Skeletal muscle tissue (tissue), 4 donors: ENCODE data around the gene MSL2. TPM values are rescaled to one million over a fixed set of nuclear protein-coding genes. Genes with fewer than 3 reads are reported as not detected.
"Not testable (repeated sequence)": the region's sequence is repeated elsewhere in the genome, so short reads cannot be mapped to it uniquely, and the experiment has no call there.

Experiments used
- H3K27ac ChIP-seq: one replicate; pipeline ENCODE4 v1.7.0; 2013; ENCODE audit warnings: mild to moderate bottlenecking, low read depth, low read length, inconsistent platforms
- H3K27me3 ChIP-seq, 3 donors: one replicate each; pipeline ENCODE4 v1.7.0; 2013; ENCODE audit warnings: low read length in 3 of 3; ENCODE audit not compliant: control insufficient read depth in 3 of 3, insufficient read depth in 3 of 3
- H3K36me3 ChIP-seq, 3 donors: one replicate each; pipeline ENCODE4 v1.7.0; 2013; ENCODE audit warnings: low read length in 3 of 3; ENCODE audit not compliant: control insufficient read depth in 3 of 3, insufficient read depth in 3 of 3
- H3K4me1 ChIP-seq, 3 donors: one replicate each; pipeline ENCODE4 v1.7.0; 2013; ENCODE audit warnings: low read length in 3 of 3, mild to moderate bottlenecking in 3 of 3; ENCODE audit not compliant: control insufficient read depth in 3 of 3, insufficient read depth in 3 of 3
- H3K4me3 ChIP-seq, 3 donors: one replicate each; pipeline ENCODE4 v1.7.0; 2013; ENCODE audit warnings: low read length in 3 of 3
- H3K9ac ChIP-seq, 3 donors: one replicate each; pipeline ENCODE4 v1.7.0; 2013; ENCODE audit warnings: low read length in 3 of 3, mild to moderate bottlenecking in 3 of 3, moderate library complexity in 2 of 3, low read depth in 1 of 3
- H3K9me3 ChIP-seq, 3 donors: one replicate each; pipeline ENCODE4 v1.7.0; 2013; ENCODE audit warnings: low read length in 3 of 3; ENCODE audit not compliant: control insufficient read depth in 3 of 3
- total RNA-seq: library from RNA; depleted of rRNA; stranded (reverse); fragments of >200 nt; gene quantifications from one replicate; pipeline ENCODE4 v1.2.3, GENCODE V29; 2014
- donor health status: Osteomylitis.

MSL2 gene
- total RNA-seq, 1 donor from 2014 or later, result 16.2 TPM

GRCh38 chr3:136151219-136151618 lies 44.9 kb downstream of the MSL2 start:
- H3K27me3 ChIP-seq, result no peaks in the 10 kb centered on the region
- H3K27ac ChIP-seq, result no peak overlapping the region
- no peak overlapping the region for H3K9ac ChIP-seq
- H3K9me3 ChIP-seq, result no peaks in the 10 kb centered on the region
- no peak overlapping the region for H3K4me3 ChIP-seq
- peaks cover 0 to 10% (median 10%) of the 10 kb centered on the region in 3 donors for H3K4me1 ChIP-seq
- peaks cover 8 to 19% (median 14%) of the 10 kb centered on the region in 3 donors for H3K36me3 ChIP-seq

- no peak overlapping the region for H3K9ac ChIP-seq
- no peak overlapping the region for H3K27ac ChIP-seq
- H3K36me3 ChIP-seq, result peaks cover 13 to 23% (median 22%) of the 10 kb centered on the region in 3 donors
- H3K4me3 ChIP-seq, result no peak overlapping the region
- no peaks in the 10 kb centered on the region for H3K27me3 ChIP-seq
- H3K9me3 ChIP-seq, result no peaks in the 10 kb centered on the region
- peaks cover 0 to 10% (median 10%) of the 10 kb centered on the region in 3 donors for H3K4me1 ChIP-seq
These were observed 46.5 kb downstream of the MSL2 start for GRCh38 chr3:136149667-136150066.

GRCh38 chr3:136146981-136147729 lies 49.0 kb downstream of the MSL2 start:
- no peak overlapping the region for H3K27ac ChIP-seq
- H3K27me3 ChIP-seq, result no peaks in the 10 kb centered on the region
- H3K4me1 ChIP-seq, result peaks cover 0 to 9% (median 6%) of the 10 kb centered on the region in 3 donors
- H3K4me3 ChIP-seq, result no peak overlapping the region
- H3K36me3 ChIP-seq, result peaks cover 13 to 24% (median 19%) of the 10 kb centered on the region in 3 donors
- no peak overlapping the region for H3K9ac ChIP-seq
- H3K9me3 ChIP-seq, result no peaks in the 10 kb centered on the region

- not testable (repeated sequence) for H3K27me3 ChIP-seq, H3K27ac ChIP-seq, H3K4me3 ChIP-seq, H3K9ac ChIP-seq, H3K9me3 ChIP-seq, H3K4me1 ChIP-seq
- H3K36me3 ChIP-seq, result peaks cover 5 to 14% (median 7%) of the 10 kb centered on the region in 3 donors
These were observed 51.7 kb downstream of the MSL2 start for GRCh38 chr3:136144397-136144796.

- Histone ChIP-seq H3K9me3 (no peaks in the 10 kb centered on the region), H3K27me3 (no peaks in the 10 kb centered on the region), H3K36me3 (peaks cover 5 to 14% (median 7%) of the 10 kb centered on the region in 3 donors), H3K9ac (no peak overlapping the region), H3K4me1 (peaks cover 0 to 2% (median 0%) of the 10 kb centered on the region in 3 donors), H3K27ac (no peak overlapping the region), H3K4me3 (no peak overlapping the region)
These were observed 53.5 kb downstream of the MSL2 start for GRCh38 chr3:136142592-136142991.

GRCh38 chr3:136141891-136142290 lies 54.2 kb downstream of the MSL2 start:
- no peak overlapping the region for H3K4me3 ChIP-seq
- no peak overlapping the region for H3K9ac ChIP-seq
- H3K27me3 ChIP-seq, result no peaks in the 10 kb centered on the region
- H3K27ac ChIP-seq, result peak overlapping the region; percentile 13
- H3K4me1 ChIP-seq, result peaks cover 0 to 2% (median 0%) of the 10 kb centered on the region in 3 donors
- H3K9me3 ChIP-seq, result no peaks in the 10 kb centered on the region
- H3K36me3 ChIP-seq, result peaks cover 5 to 14% (median 5%) of the 10 kb centered on the region in 3 donors

- no peak overlapping the region for H3K27ac ChIP-seq
These were observed 54.8 kb downstream of the MSL2 start for GRCh38 chr3:136141291-136141785.

GRCh38 chr3:136136454-136136853 lies 59.7 kb downstream of the MSL2 start:
- Histone ChIP-seq H3K36me3 (peaks cover 3 to 6% (median 3%) of the 10 kb centered on the region in 3 donors), H3K4me3 (no peak overlapping the region), H3K4me1 (no peaks in the 10 kb centered on the region), H3K9ac (no peak overlapping the region), H3K27ac (no peak overlapping the region), H3K27me3 (no peaks in the 10 kb centered on the region), H3K9me3 (no peaks in the 10 kb centered on the region)

More at GRCh38 chr3:136141291-136141785, 54.8 kb downstream of the MSL2 start:
- Histone ChIP-seq H3K4me1 (peaks cover 0 to 2% (median 0%) of the 10 kb centered on the region in 3 donors), H3K9me3 (no peaks in the 10 kb centered on the region), H3K9ac (no peak overlapping the region), H3K36me3 (peaks cover 8 to 17% (median 10%) of the 10 kb centered on the region in 3 donors), H3K27me3 (no peaks in the 10 kb centered on the region), H3K4me3 (no peak overlapping the region)

GRCh38 chr3:136135039-136135802 lies 60.9 kb downstream of the MSL2 start:
- H3K4me1 ChIP-seq, result no peaks in the 10 kb centered on the region
- H3K27ac ChIP-seq, result no peak overlapping the region

GRCh38 chr3:136134091-136134490 lies 62.0 kb downstream of the MSL2 start:
- Histone ChIP-seq H3K36me3 (peaks cover 3 to 6% (median 3%) of the 10 kb centered on the region in 3 donors), H3K27me3 (no peaks in the 10 kb centered on the region), H3K27ac (no peak overlapping the region), H3K9me3 (no peaks in the 10 kb centered on the region), H3K9ac (no peak overlapping the region), H3K4me3 (no peak overlapping the region), H3K4me1 (no peaks in the 10 kb centered on the region)

More at GRCh38 chr3:136135039-136135802, 60.9 kb downstream of the MSL2 start:
- Histone ChIP-seq H3K27me3 (no peaks in the 10 kb centered on the region), H3K9ac (no peak overlapping the region), H3K4me3 (no peak overlapping the region), H3K36me3 (peaks cover 3 to 6% (median 3%) of the 10 kb centered on the region in 3 donors), H3K9me3 (no peaks in the 10 kb centered on the region)
